Liver (tissue), 3 donors: ENCODE data around the gene ACAN.

Experiments used
- CTCF ChIP-seq: fragments of 150-350 bp; IDR thresholded peaks from 2 replicates; pipeline ENCODE4 v1.5.1; 2017; ENCODE audit warnings: improper control_type of control experiment, low read depth, low read length; ENCODE audit not compliant: missing input control
- MAX ChIP-seq: IDR thresholded peaks from 2 replicates; pipeline ENCODE4 v1.6.1; 2016; ENCODE audit warnings: antibody characterized with exemption
- RAD21 ChIP-seq, 2 donors: IDR thresholded peaks; 2 replicates each; pipeline ENCODE4 v1.6.1; 2016; ENCODE audit warnings: antibody characterized with exemption in 2 of 2, mild to moderate bottlenecking in 2 of 2
- RXRA ChIP-seq, 2 donors: IDR thresholded peaks; 2 replicates each; pipeline ENCODE4 v1.6.1; 2017 to 2018; ENCODE audit warnings: antibody characterized with exemption in 2 of 2, mild to moderate bottlenecking in 1 of 2
- TAF1 ChIP-seq: conservative IDR thresholded peaks from 2 replicates; pipeline ENCODE4 v1.6.1; 2016; ENCODE audit warnings: antibody characterized with exemption, mild to moderate bottlenecking
- donor health status: healthy.
- donor health status: healthy.

GRCh38 chr15:88872706-88873105 lies 69.5 kb downstream of the ACAN start:
- TF ChIP-seq TAF1 (no peak), CTCF (no peak), MAX (no peak), RAD21 (IDR thresholded peaks at IDR 0.05) (no peak), RXRA (IDR thresholded peaks at IDR 0.05) (no peak)
